ENCODE results near the gene CACNG4. TPM values are rescaled to one million over a fixed set of nuclear protein-coding genes. Genes with fewer than 3 reads are reported as not detected.

Gene CACNG4
- total RNA-seq, 1 donor from 2014 or later, result 5.1 TPM

DNA sequence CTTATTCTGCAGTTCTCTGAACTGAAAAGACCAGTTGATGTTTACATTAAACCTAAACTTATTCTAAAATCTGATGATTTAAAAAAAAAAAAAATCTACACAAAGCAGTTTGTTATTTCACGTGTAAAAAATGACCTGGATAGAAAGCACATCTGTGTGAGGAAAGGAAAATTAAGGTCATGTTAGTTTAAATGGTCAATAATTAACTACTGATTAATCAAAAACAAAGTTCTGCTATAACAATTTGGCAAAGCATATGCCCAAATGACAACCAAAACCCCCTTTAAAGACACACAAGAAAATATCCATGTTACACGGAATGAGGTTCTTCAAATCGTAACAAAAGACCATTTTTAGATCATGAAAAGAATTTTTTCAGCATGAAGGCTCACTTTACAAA is 110.3 kb downstream of the CACNG4 start:
- Histone ChIP-seq H3K27ac (no peak overlapping the region), H3K4me3 (no peak overlapping the region), H3K4me1 (no peaks in the 10 kb centered on the region), H3K9me3 (no peaks in the 10 kb centered on the region), H3K36me3 (peaks cover 43% of the 10 kb centered on the region), H3K27me3 (ENCODE audit: low read depth) (no peaks in the 10 kb centered on the region)
- DNase-seq (no peak), ATAC-seq (no peak)
- TF ChIP-seq, protein P1, sequence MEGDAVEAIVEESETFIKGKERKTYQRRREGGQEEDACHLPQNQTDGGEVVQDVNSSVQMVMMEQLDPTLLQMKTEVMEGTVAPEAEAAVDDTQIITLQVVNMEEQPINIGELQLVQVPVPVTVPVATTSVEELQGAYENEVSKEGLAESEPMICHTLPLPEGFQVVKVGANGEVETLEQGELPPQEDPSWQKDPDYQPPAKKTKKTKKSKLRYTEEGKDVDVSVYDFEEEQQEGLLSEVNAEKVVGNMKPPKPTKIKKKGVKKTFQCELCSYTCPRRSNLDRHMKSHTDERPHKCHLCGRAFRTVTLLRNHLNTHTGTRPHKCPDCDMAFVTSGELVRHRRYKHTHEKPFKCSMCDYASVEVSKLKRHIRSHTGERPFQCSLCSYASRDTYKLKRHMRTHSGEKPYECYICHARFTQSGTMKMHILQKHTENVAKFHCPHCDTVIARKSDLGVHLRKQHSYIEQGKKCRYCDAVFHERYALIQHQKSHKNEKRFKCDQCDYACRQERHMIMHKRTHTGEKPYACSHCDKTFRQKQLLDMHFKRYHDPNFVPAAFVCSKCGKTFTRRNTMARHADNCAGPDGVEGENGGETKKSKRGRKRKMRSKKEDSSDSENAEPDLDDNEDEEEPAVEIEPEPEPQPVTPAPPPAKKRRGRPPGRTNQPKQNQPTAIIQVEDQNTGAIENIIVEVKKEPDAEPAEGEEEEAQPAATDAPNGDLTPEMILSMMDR (IDR thresholded peaks at IDR 0.05), result no peak
- intact Hi-C loops (cut with DNase I), result no loop called here

DNA sequence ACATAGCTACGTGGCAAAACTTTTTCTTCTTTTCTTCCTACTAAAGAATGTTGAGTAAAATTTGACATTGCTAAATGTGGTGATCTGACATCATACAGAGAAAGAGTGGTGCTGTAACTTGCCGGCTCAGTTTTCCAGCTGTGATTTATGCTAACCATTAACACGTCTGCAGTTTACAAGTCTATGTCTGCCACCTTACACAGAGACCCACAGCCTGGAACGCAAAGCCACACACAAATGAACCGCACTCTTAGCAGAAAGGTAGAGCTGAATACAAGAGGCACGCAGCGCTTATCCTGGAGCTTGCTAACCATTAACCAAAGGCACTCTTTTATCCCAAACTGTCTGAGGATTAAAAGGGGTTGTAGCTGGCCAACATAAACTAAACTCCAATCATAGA is 111.8 kb downstream of the CACNG4 start:
- TF ChIP-seq, protein P1 (IDR thresholded peaks at IDR 0.05), result no peak
- Histone ChIP-seq H3K27ac (no peak overlapping the region), H3K27me3 (ENCODE audit: low read depth) (no peaks in the 10 kb centered on the region), H3K4me1 (no peaks in the 10 kb centered on the region), H3K9me3 (no peaks in the 10 kb centered on the region), H3K36me3 (peaks cover 43% of the 10 kb centered on the region), H3K4me3 (no peak overlapping the region)
- DNase-seq (no peak), ATAC-seq (no peak)
- intact Hi-C loops (cut with DNase I), result no loop called here

DNA sequence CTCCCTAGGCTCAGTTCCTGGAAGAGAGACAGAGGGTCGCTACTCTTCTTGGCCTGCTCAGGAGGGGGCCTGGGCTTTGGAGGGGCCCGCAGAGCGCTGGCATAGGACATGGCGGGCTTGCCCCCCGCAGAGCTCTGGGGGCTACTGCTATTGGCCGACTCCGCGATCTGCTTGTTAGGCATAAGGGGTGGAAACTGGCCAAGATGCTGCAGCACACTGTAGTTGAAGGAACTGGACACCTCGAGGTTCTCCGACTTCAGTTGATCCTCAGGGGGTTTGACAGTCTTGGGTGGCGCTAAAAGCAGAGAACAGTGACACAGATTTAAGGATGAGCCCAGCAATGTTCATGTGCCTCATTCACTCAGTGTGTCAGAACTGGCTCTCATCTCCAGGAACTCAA is 113.8 kb downstream of the CACNG4 start:
- no peaks in the 10 kb centered on the region for H3K9me3 ChIP-seq
- no peaks in the 10 kb centered on the region for H3K27me3 ChIP-seq (ENCODE audit: low read depth)
- TF ChIP-seq, protein P1 (IDR thresholded peaks at IDR 0.05), result no peak
- ATAC-seq (no peak), DNase-seq (no peak)
- intact Hi-C loops (cut with DNase I), result no loop called here
- H3K36me3 ChIP-seq, result peaks cover 41% of the 10 kb centered on the region
- H3K27ac ChIP-seq, result no peak overlapping the region
- no peak overlapping the region for H3K4me3 ChIP-seq
- no peaks in the 10 kb centered on the region for H3K4me1 ChIP-seq

DNA sequence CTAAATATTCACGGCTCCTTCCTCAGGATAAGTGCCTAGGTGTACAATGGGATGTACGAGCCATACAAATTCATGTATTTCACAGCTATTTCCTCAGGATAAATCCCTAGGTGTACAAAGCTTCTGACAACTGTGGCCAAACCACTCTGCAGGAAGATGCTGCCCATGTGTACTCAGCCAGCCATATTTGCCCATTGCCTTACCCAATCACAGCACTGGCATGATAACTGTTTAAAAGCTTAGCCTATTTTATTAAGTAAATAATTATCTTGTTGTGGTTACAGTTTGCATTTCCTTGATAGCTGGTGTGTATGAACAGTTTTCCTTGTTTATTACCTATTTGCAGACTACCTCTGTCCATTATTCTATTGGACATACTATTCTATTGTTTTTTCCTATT is 115.0 kb downstream of the CACNG4 start:
- ATAC-seq (no peak), DNase-seq (no peak)
- no peak overlapping the region for H3K27ac ChIP-seq
- H3K9me3 ChIP-seq, result no peaks in the 10 kb centered on the region
- no peak overlapping the region for H3K4me3 ChIP-seq
- intact Hi-C loops (cut with DNase I), result no loop called here
- H3K36me3 ChIP-seq, result peaks cover 36% of the 10 kb centered on the region
- TF ChIP-seq, protein P1 (IDR thresholded peaks at IDR 0.05), result no peak
- H3K4me1 ChIP-seq, result no peaks in the 10 kb centered on the region
- H3K27me3 ChIP-seq (ENCODE audit: low read depth), result no peaks in the 10 kb centered on the region

DNA sequence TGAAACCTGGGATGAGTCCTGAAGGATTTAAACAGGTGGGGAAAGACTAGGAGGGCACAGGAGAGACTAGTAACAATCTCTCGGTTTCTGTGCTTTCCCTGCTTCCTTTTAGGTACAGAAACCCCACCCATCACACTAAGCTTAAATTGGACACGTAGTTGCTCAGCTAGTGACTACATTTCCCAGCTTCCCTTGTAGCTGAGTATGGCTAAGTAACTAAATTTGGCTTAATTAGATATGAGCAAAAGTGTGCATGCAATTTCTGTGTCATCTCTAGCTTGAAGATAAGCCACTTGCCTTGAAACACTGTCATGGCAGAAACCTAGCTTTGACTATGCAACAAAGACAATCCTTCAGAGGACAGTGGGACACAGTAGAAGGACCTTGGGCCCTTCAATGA is 116.3 kb downstream of the CACNG4 start:
- peaks cover 44% of the 10 kb centered on the region for H3K36me3 ChIP-seq
- no peaks in the 10 kb centered on the region for H3K27me3 ChIP-seq (ENCODE audit: low read depth)
- no peak overlapping the region for H3K4me3 ChIP-seq
- H3K27ac ChIP-seq, result no peak overlapping the region
- no peak for ATAC-seq
- intact Hi-C loops (cut with DNase I), result no loop called here
- no peaks in the 10 kb centered on the region for H3K4me1 ChIP-seq
- no peak for DNase-seq
- TF ChIP-seq, protein P1 (IDR thresholded peaks at IDR 0.05), result no peak
- H3K9me3 ChIP-seq, result no peaks in the 10 kb centered on the region

DNA sequence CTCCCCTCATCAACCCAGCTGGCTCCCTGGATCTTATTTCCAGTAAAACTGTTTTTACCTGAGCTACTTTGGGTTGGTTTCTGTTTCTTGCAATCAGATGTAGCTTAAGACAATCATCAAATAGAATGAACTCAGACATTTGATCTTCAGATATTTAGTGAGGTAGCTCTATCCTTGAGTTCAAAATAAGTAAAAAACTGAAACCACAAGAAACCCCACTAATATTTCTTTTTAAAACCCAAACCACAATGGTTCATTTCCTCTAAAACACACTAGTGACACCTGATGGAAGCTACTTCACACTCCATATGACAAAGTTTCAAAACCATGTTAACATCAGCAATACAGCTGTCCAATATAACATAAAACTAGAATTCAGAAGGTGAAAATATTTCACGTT is 117.6 kb downstream of the CACNG4 start:
- no peak overlapping the region for H3K27ac ChIP-seq
- H3K27me3 ChIP-seq (ENCODE audit: low read depth), result no peaks in the 10 kb centered on the region
- intact Hi-C loops (cut with DNase I), result no loop called here
- no peaks in the 10 kb centered on the region for H3K4me1 ChIP-seq
- TF ChIP-seq, protein P1 (IDR thresholded peaks at IDR 0.05), result no peak
- no peak for ATAC-seq
- peaks cover 44% of the 10 kb centered on the region for H3K36me3 ChIP-seq
- DNase-seq, result no peak
- no peak overlapping the region for H3K4me3 ChIP-seq
- H3K9me3 ChIP-seq, result no peaks in the 10 kb centered on the region
